GM23338 (cell line): ENCODE measurements around the gene NPW.

Experiments used
- CREB1 ChIP-seq: fragments of 250-450 bp; sonication (Bioruptor Pico); IDR thresholded peaks from 2 replicates; pipeline ENCODE4 v1.5.0; 2020; ENCODE audit warnings: low read depth, mild to moderate bottlenecking, moderate library complexity
- CTCF ChIP-seq, 2 experiments: fragments of 200-600 bp in 1 of 2; sonication (generic) in 1 of 2; conservative IDR thresholded peaks; 2 replicates each; pipeline versions ENCODE4 v1.5.1 to v1.6.1; 2016 to 2017; ENCODE audit warnings: antibody characterized with exemption in 2 of 2, low read depth in 2 of 2, mild to moderate bottlenecking in 2 of 2, moderate library complexity in 1 of 2
- ETS1 ChIP-seq: IDR thresholded peaks from 2 replicates; pipeline ENCODE4 v1.6.1; 2016; ENCODE audit warnings: antibody characterized with exemption
- EZH2 ChIP-seq: fragments of 200-600 bp; sonication (generic); IDR thresholded peaks from one replicate; pipeline ENCODE4 v1.8.0; 2017; ENCODE audit warnings: antibody characterized with exemption, mild to moderate bottlenecking, low read depth; ENCODE audit not compliant: unreplicated experiment
- EZH2phosphoT487 ChIP-seq: fragments of 200-600 bp; sonication (generic); IDR thresholded peaks from one replicate; pipeline ENCODE4 v1.8.1; 2018; ENCODE audit warnings: antibody characterized with exemption; ENCODE audit not compliant: unreplicated experiment
- JUNB ChIP-seq: IDR thresholded peaks from one replicate; pipeline ENCODE4 v1.6.1; 2016; ENCODE audit warnings: antibody characterized with exemption; ENCODE audit not compliant: unreplicated experiment
- NANOG ChIP-seq: IDR thresholded peaks from 2 replicates; pipeline ENCODE4 v1.6.1; 2016; ENCODE audit warnings: antibody characterized with exemption, borderline replicate concordance
- POLR2AphosphoS5 ChIP-seq: IDR thresholded peaks from 2 replicates; pipeline ENCODE4 v1.6.1; 2016; ENCODE audit warnings: antibody characterized with exemption, low read depth
- REST ChIP-seq: IDR thresholded peaks from one replicate; pipeline ENCODE4 v1.6.1; 2018; ENCODE audit warnings: antibody characterized with exemption; ENCODE audit not compliant: unreplicated experiment
- STAT1 ChIP-seq: IDR thresholded peaks from one replicate; pipeline ENCODE4 v1.6.1; 2016; ENCODE audit warnings: antibody characterized with exemption; ENCODE audit not compliant: unreplicated experiment
- ZNF114 ChIP-seq: fragments of 250-450 bp; sonication (Bioruptor Pico); IDR thresholded peaks from 2 replicates; pipeline ENCODE4 v1.5.0; 2020; ENCODE audit warnings: mild to moderate bottlenecking, moderate library complexity

GRCh38 chr16:1990101-1990350 is 29.6 kb upstream of the NPW start:
- no peak for TF ChIP-seq CTCF (conservative IDR thresholded peaks at IDR 0.05; ENCODE audit: low read depth in 2 of 2)
- TF ChIP-seq CREB1: no peak
- no peak for TF ChIP-seq REST
- no peak for TF ChIP-seq EZH2
- TF ChIP-seq EZH2phosphoT487: no peak
- TF ChIP-seq POLR2AphosphoS5: no peak
- no peak for TF ChIP-seq STAT1
- TF ChIP-seq JUNB: no peak
- no peak for TF ChIP-seq NANOG
- TF ChIP-seq ETS1: no peak
- TF ChIP-seq ZNF114: no peak
